NB4 (cell line): Measurements from ENCODE around the gene TMEM252.

ENCODE experiments used
- DNase-seq: peaks from one replicate; pipeline ENCODE4 v3.0.0; 2010; ENCODE audit warnings: low read depth
- H3K4me3 ChIP-seq: one replicate; pipeline ENCODE4 v1.5.1; 2011; ENCODE audit warnings: mild to moderate bottlenecking, low read depth, low read length, moderate library complexity
- CTCF ChIP-seq: IDR thresholded peaks from one replicate; pipeline ENCODE4 v1.5.1; 2012; ENCODE audit warnings: low read depth, low read length
- MAX ChIP-seq: IDR thresholded peaks from 2 replicates; pipeline ENCODE4 v1.6.1; 2011; ENCODE audit warnings: low read depth, low read length
- MYC ChIP-seq: IDR thresholded peaks from 2 replicates; pipeline ENCODE4 v1.6.1; 2011; ENCODE audit warnings: low read depth, low read length
- POLR2A ChIP-seq: IDR thresholded peaks from 2 replicates; pipeline ENCODE4 v1.6.1; 2011; ENCODE audit warnings: mild to moderate bottlenecking; ENCODE audit not compliant: insufficient read length; ENCODE audit errors: extremely low read depth

Gene TMEM252

DNA sequence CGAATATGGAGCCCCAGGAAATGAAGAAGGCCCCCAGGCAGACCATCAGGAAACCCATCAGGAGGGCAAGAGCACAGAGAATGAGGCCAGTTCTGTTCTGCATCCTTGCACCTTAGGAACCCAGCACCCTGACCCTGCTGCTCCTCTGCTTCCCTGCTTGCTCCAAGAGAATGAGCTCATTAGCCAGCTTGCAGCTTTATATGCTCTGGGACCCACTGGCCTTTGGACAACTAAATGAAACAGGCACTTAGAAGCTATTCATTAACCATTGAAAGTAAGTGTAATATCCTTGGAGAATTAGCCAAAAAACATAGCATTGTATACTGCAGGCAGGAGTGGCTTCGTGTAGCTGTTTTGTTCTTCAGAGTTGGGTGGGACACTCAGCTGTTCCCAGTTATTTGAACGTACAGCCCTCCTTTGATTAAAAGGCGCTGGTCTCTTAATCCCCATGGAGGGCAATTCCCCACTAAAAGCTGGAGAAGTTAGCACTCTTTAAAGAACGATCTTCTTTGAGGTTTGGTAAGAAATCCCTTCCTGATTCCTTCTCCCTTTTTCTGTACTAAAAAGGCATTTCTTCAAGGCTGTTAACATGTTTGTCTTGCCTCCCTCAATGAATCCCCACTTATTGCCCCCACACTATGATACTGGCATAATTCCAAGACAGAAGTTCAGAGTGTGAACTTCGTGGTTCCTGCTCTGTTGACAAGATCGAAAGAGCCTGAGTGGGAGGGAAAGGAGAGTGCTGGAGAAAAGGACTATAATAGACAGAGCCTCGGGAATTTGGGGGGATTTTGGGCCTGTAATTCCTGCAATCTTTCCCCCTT lies at the start of gene TMEM252:
TSS of gene TMEM252 (minus strand) at position 172 of the 824 bp plus-strand sequence. CDS start at position 103, 69 bp downstream.
- no peak for DNase-seq
- H3K4me3 ChIP-seq: no peak within 1 kb of the TSS
- TF ChIP-seq MYC (no peak), POLR2A (no peak), MAX (no peak), CTCF (no peak)

DNA sequence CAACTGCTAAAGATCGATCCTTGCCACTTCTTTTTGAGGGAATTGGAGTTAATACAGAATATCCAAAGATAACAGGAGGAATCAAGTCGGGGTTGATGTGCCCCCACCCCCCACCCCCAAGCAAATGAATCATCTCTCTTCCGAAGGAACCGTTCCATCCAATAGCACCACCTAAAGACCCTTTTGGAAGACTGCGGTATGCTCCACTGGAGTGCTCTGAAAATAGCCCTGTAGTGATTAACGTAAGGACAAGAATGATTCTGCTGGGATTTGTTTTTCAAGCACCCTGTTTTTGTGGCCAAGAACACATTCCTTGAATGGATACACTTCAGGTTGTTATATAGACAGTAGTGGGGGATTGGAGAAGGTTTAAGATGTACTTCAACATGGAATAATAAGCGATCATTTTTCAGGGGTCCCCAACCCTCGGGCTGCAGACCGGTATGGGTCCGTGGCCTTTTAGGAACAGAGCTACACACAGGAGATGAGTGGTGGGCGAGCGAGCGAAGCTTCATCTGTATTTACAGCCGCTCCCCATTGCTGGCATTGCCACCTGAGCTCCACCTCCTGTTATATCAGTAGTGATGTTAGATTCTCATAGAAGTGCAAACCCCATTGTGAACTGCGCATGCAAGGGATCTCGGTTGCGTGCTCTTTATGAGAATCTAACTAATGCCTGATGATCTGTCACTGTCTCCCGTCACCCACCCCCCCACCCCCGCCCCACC lies 44.5 kb upstream of the TMEM252 start:
- no peak overlapping the region for H3K4me3 ChIP-seq
- no peak for DNase-seq
- TF ChIP-seq MYC: no peak
- TF ChIP-seq MAX: no peak
- no peak for TF ChIP-seq CTCF
- TF ChIP-seq POLR2A: no peak

- TF ChIP-seq MAX (no peak), POLR2A (no peak), CTCF (peak; percentile 92), MYC (no peak)
Measured at GRCh38 chr9:68584189-68585033, 43.7 kb upstream of the TMEM252 start.

GRCh38 chr9:68581696-68582095 lies 41.0 kb upstream of the TMEM252 start:
- DNase-seq: no peak
- TF ChIP-seq POLR2A: no peak
- no peak for TF ChIP-seq CTCF
- TF ChIP-seq MAX: no peak
- no peak for TF ChIP-seq MYC
- no peak overlapping the region for H3K4me3 ChIP-seq

More at GRCh38 chr9:68584189-68585033, 43.7 kb upstream of the TMEM252 start:
- H3K4me3 ChIP-seq: no peak overlapping the region
- peak; percentile 78 for DNase-seq

- no peak overlapping the region for H3K4me3 ChIP-seq
- TF ChIP-seq CTCF: no peak
- DNase-seq: no peak
Measured at GRCh38 chr9:68577774-68578591, 37.3 kb upstream of the TMEM252 start.
